HepG2 (cell line): ENCODE results near the gene ZMYND10. TPM values are rescaled to one million over a fixed set of nuclear protein-coding genes. Genes with fewer than 3 reads are reported as not detected.

ENCODE experiments used
- AKAP8 ChIP-seq: sonication (generic); formaldehyde crosslinking; IDR thresholded peaks from 2 replicates; pipeline ENCODE4 v1.5.1; 2020; ENCODE audit warnings: mild to moderate bottlenecking, missing genetic modification reagents
- ATF4 ChIP-seq, 2 experiments: fragments of 450-650 bp in 1 of 2; sonication (generic) in 1 of 2; formaldehyde crosslinking; IDR thresholded peaks; 2 replicates each; pipeline versions ENCODE4 v1.5.0 to v1.8.0; 2020 to 2022; ENCODE audit warnings: mild to moderate bottlenecking in 1 of 2, missing genetic modification reagents in 1 of 2
- MED13 ChIP-seq: sonication (generic); formaldehyde crosslinking; IDR thresholded peaks from 2 replicates; pipeline ENCODE4 v1.5.0; 2020; ENCODE audit warnings: missing genetic modification reagents
- MIER3 ChIP-seq: IDR thresholded peaks from 2 replicates; pipeline ENCODE4 v1.6.1; 2016; ENCODE audit warnings: missing compliant biosample characterization, borderline replicate concordance
- PHF20 ChIP-seq: sonication (generic); formaldehyde crosslinking; IDR thresholded peaks from 2 replicates; pipeline ENCODE4 v1.5.0; 2020; ENCODE audit warnings: mild to moderate bottlenecking, missing genetic modification reagents
- REL ChIP-seq: sonication (generic); formaldehyde crosslinking; conservative IDR thresholded peaks from 2 replicates; pipeline ENCODE4 v1.8.0; 2022; ENCODE audit warnings: mild to moderate bottlenecking, missing genetic modification reagents, moderate library complexity
- SUZ12 ChIP-seq: fragments of 150-350 bp; IDR thresholded peaks from 2 replicates; pipeline ENCODE4 v1.6.1; 2014; ENCODE audit warnings: low read depth, low read length
- TARDBP ChIP-seq: sonication (generic); formaldehyde crosslinking; IDR thresholded peaks from 2 replicates; pipeline ENCODE4 v1.8.0; 2022; ENCODE audit warnings: mild to moderate bottlenecking, missing genetic modification reagents
- TBL1XR1 ChIP-seq: fragments of 150-350 bp; IDR thresholded peaks from 2 replicates; pipeline ENCODE4 v1.6.1; 2014; ENCODE audit warnings: borderline replicate concordance, low read length; ENCODE audit not compliant: partially characterized antibody
- YEATS4 ChIP-seq: sonication (generic); formaldehyde crosslinking; IDR thresholded peaks from 2 replicates; pipeline ENCODE4 v1.4.0; 2020; ENCODE audit warnings: missing genetic modification reagents, borderline replicate concordance
- ZBTB39 ChIP-seq: sonication (generic); formaldehyde crosslinking; IDR thresholded peaks from 2 replicates; pipeline ENCODE4 v1.5.0; 2020; ENCODE audit warnings: missing genetic modification reagents
- ZFP37 ChIP-seq: sonication (generic); formaldehyde crosslinking; IDR thresholded peaks from 2 replicates; pipeline ENCODE4 v1.4.0; 2020; ENCODE audit warnings: missing genetic modification reagents, borderline replicate concordance
- ZNF484 ChIP-seq: sonication (generic); formaldehyde crosslinking; IDR thresholded peaks from 2 replicates; pipeline ENCODE4 v1.5.1; 2020; ENCODE audit warnings: mild to moderate bottlenecking, low read depth, missing genetic modification reagents, borderline replicate concordance
- ZNF552 ChIP-seq: sonication (generic); formaldehyde crosslinking; IDR thresholded peaks from 2 replicates; pipeline ENCODE4 v1.9.0; 2022; ENCODE audit warnings: missing genetic modification reagents, mild to moderate bottlenecking, borderline replicate concordance
- ZNF615 ChIP-seq: sonication (generic); formaldehyde crosslinking; IDR thresholded peaks from 2 replicates; pipeline ENCODE4 v1.5.0; 2020; ENCODE audit warnings: mild to moderate bottlenecking, missing genetic modification reagents, borderline replicate concordance
- ZSCAN12 ChIP-seq: sonication (generic); formaldehyde crosslinking; IDR thresholded peaks from 2 replicates; pipeline ENCODE4 v1.9.0; 2021; ENCODE audit warnings: mild to moderate bottlenecking, missing genetic modification reagents
- ZSCAN21 ChIP-seq: sonication (generic); formaldehyde crosslinking; IDR thresholded peaks from 2 replicates; pipeline ENCODE4 v1.8.0; 2022; ENCODE audit warnings: mild to moderate bottlenecking, missing genetic modification reagents, moderate library complexity, borderline replicate concordance
- ZSCAN25 ChIP-seq: sonication (generic); formaldehyde crosslinking; IDR thresholded peaks from 2 replicates; pipeline ENCODE4 v1.8.0; 2022; ENCODE audit warnings: mild to moderate bottlenecking, missing genetic modification reagents
- ZSCAN30 ChIP-seq: sonication (generic); formaldehyde crosslinking; IDR thresholded peaks from 2 replicates; pipeline ENCODE4 v1.5.0; 2020; ENCODE audit warnings: mild to moderate bottlenecking, missing genetic modification reagents
- polyA plus RNA-seq, 8 experiments: library from polyadenylated mRNA; depleted of rRNA in 3 of 8; stranded (reverse) in 7 of 8; unstranded in 1 of 8; fragments of >200 nt; fragmentation: Illumina TruSeq in 4 of 8; extraction: Trizol in 4 of 8; gene quantifications; 2 replicates each; pipeline versions ENCODE4 v1.2.1 to v1.2.3, GENCODE V29; 2011 to 2016; ENCODE audit warnings: low read depth in 4 of 8, missing spikeins in 1 of 8, mixed read lengths in 1 of 8; ENCODE audit not compliant: insufficient read depth in 1 of 8
- total RNA-seq, 5 experiments: library from RNA; depleted of rRNA; stranded (reverse); fragments of >200 nt; fragmentation: Illumina TruSeq; extraction: Trizol; gene quantifications; 2 replicates each; pipeline ENCODE4 v1.2.3, GENCODE V29; 2016; ENCODE audit warnings: low read depth in 1 of 5
- TF ChIP-seq, protein P1 (sequence below): sonication (generic); formaldehyde crosslinking; IDR thresholded peaks from 2 replicates; pipeline ENCODE4 v1.8.0; 2022; ENCODE audit warnings: mild to moderate bottlenecking, missing genetic modification reagents, borderline replicate concordance
- TF ChIP-seq, protein P2 (sequence below): sonication (generic); formaldehyde crosslinking; IDR thresholded peaks from 2 replicates; pipeline ENCODE4 v1.8.0; 2022; ENCODE audit warnings: mild to moderate bottlenecking, missing genetic modification reagents; ENCODE audit not compliant: insufficient replicate concordance

The ZMYND10 gene
- total and polyA plus RNA-seq, 2 of the 13 experiments (the other 11 are each of a cell fraction or from before 2014, with no cell fraction given), result 0.60 to 0.74 TPM

GRCh38 chr3:50337175-50337861 is 8.2 kb downstream of the ZMYND10 start (continued):
- TF ChIP-seq ZSCAN12 (CRISPR knock-in tag) (0 out of 2 replicates have a peak, but pooled peaks have one; percentile 6), AKAP8 (CRISPR knock-in tag) (0 out of 2 replicates have a peak, but pooled peaks have one; percentile 52), ZSCAN21 (CRISPR knock-in tag) (peak; percentile 68; the same call in 1 of the 2 replicates), ZFP37 (peak; percentile 69; the same call in 1 of the 2 replicates), REL (peak; percentile 93), ZNF552 (CRISPR knock-in tag) (peak; percentile 60; the same call in 1 of the 2 replicates), MIER3 (CRISPR knock-in tag) (peak; percentile 30; the same call in 1 of the 2 replicates), ZNF484 (CRISPR knock-in tag) (no peak), SUZ12 (no peak), ATF4 (CRISPR knock-in tag; IDR thresholded peaks at IDR 0.05) (peak in 1 of 2 experiments; percentile 15; a peak in 1 of 4 replicates), PHF20 (CRISPR knock-in tag) (no peak), ZNF615 (CRISPR knock-in tag) (no peak), TARDBP (CRISPR knock-in tag) (peak; percentile 87), ZSCAN25 (CRISPR knock-in tag) (peak; percentile 51; the same call in 1 of the 2 replicates), ZBTB39 (CRISPR knock-in tag) (peak; percentile 80; the same call in 1 of the 2 replicates), TBL1XR1 (peak; percentile 36), ZSCAN30 (CRISPR knock-in tag) (no peak), MED13 (CRISPR knock-in tag) (no peak; the same call in 1 of the 2 replicates), YEATS4 (peak; percentile 97)
- TF ChIP-seq, protein P1, sequence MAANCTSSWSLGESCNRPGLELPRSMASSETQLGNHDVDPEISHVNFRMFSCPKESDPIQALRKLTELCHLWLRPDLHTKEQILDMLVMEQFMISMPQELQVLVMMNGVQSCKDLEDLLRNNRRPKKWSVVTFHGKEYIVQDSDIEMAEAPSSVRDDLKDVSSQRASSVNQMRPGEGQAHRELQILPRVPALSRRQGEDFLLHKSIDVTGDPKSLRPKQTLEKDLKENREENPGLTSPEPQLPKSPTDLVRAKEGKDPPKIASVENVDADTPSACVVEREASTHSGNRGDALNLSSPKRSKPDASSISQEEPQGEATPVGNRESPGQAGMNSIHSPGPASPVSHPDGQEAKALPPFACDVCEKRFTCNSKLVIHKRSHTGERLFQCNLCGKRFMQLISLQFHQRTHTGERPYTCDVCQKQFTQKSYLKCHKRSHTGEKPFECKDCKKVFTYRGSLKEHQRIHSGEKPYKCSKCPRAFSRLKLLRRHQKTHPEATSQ (CRISPR knock-in tag), result no peak; the same call in 1 of the 2 replicates
- TF ChIP-seq, protein P2, sequence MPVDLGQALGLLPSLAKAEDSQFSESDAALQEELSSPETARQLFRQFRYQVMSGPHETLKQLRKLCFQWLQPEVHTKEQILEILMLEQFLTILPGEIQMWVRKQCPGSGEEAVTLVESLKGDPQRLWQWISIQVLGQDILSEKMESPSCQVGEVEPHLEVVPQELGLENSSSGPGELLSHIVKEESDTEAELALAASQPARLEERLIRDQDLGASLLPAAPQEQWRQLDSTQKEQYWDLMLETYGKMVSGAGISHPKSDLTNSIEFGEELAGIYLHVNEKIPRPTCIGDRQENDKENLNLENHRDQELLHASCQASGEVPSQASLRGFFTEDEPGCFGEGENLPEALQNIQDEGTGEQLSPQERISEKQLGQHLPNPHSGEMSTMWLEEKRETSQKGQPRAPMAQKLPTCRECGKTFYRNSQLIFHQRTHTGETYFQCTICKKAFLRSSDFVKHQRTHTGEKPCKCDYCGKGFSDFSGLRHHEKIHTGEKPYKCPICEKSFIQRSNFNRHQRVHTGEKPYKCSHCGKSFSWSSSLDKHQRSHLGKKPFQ (CRISPR knock-in tag), result peak; percentile 88
